HFFc6 (cell line): Measurements from ENCODE around the gene GLI3. TPM values are rescaled to one million over a fixed set of nuclear protein-coding genes. Genes with fewer than 3 reads are reported as not detected.

Source experiments
- DNase-seq: peaks from one replicate; pipeline ENCODE4 v3.0.0-alpha.2; 2018
- H3K27ac Mint-ChIP-seq: 2 replicates; pipeline ENCODE4 v1.8.0; 2020; ENCODE audit warnings: mild to moderate bottlenecking, mixed read lengths
- H3K27me3 Mint-ChIP-seq: 2 replicates; pipeline ENCODE4 v1.8.0; 2021; ENCODE audit warnings: mild to moderate bottlenecking, moderate library complexity, mixed read lengths; ENCODE audit not compliant: insufficient read depth
- H3K36me3 Mint-ChIP-seq: 2 replicates; pipeline ENCODE4 v1.8.0; 2021; ENCODE audit warnings: low read depth, mixed read lengths
- H3K4me1 Mint-ChIP-seq: 2 replicates; pipeline ENCODE4 v1.8.0; 2020; ENCODE audit warnings: low read depth, mixed read lengths
- H3K4me3 Mint-ChIP-seq: 2 replicates; pipeline ENCODE4 v1.8.0; 2020; ENCODE audit warnings: mild to moderate bottlenecking, moderate library complexity, mixed read lengths
- H3K9me3 Mint-ChIP-seq: 2 replicates; pipeline ENCODE4 v1.8.0; 2020; ENCODE audit warnings: mild to moderate bottlenecking, mixed read lengths
- CTCF ChIP-seq: fragments of 200-600 bp; sonication (generic); IDR thresholded peaks from 2 replicates; pipeline ENCODE4 v1.5.0; 2021; ENCODE audit warnings: antibody characterized with exemption, mild to moderate bottlenecking
- total RNA-seq, 6 experiments: library from RNA; stranded (reverse); fragmentation: NEBNext Ultra II Directional; extraction: Animal tissue kit (Norgen Biotek cat#: 25700); gene quantifications; 2 replicates in 1 of 6; 3 replicates in 5 of 6; pipeline ENCODE4 v1.2.3, GENCODE V29; 2021

The GLI3 gene
- total RNA-seq, 6 experiments from 2014 or later: 12.5 to 23.0 (median 21.7) TPM

GRCh38 chr7:42219447-42219846 is 17.6 kb downstream of the GLI3 start:
- Mint-ChIP-seq H3K27ac (no peak overlapping the region), H3K27me3 (no peaks in the 10 kb centered on the region; the same call in 1 of the 2 replicates), H3K36me3 (peaks cover 6% of the 10 kb centered on the region; the same call in 1 of the 2 replicates), H3K4me1 (peaks cover 15% of the 10 kb centered on the region; the same call in 1 of the 2 replicates), H3K4me3 (no peak overlapping the region), H3K9me3 (no peaks in the 10 kb centered on the region)
- TF ChIP-seq CTCF: no peak
- no peak for DNase-seq

DNA sequence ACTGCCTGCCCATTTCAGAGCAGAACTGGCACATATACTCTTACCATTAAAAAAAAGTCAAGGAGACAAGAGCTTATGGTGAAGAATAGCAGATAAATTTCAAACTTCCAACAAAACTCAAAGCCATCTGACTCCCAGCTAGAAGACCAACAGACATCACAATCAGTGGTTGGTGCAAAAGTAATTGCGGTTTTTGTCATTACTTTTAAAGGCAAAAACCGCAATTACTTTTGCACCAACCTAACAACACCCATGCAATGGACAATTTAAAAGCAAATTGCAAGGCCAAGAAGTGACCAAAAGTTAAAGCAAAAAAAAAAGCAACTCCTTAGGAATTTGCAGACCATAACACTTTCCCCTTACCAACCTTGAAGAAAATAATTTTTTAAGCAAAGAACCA is 18.8 kb downstream of the GLI3 start:
- no peak overlapping the region for H3K27ac Mint-ChIP-seq
- H3K9me3 Mint-ChIP-seq: no peaks in the 10 kb centered on the region
- H3K4me3 Mint-ChIP-seq: no peak overlapping the region
- DNase-seq: no peak
- TF ChIP-seq CTCF: no peak
- H3K27me3 Mint-ChIP-seq: no peaks in the 10 kb centered on the region; the same call in 1 of the 2 replicates
- H3K36me3 Mint-ChIP-seq: peaks cover 17% of the 10 kb centered on the region; the same call in 1 of the 2 replicates
- peaks cover 15% of the 10 kb centered on the region; the same call in 1 of the 2 replicates for H3K4me1 Mint-ChIP-seq

DNA sequence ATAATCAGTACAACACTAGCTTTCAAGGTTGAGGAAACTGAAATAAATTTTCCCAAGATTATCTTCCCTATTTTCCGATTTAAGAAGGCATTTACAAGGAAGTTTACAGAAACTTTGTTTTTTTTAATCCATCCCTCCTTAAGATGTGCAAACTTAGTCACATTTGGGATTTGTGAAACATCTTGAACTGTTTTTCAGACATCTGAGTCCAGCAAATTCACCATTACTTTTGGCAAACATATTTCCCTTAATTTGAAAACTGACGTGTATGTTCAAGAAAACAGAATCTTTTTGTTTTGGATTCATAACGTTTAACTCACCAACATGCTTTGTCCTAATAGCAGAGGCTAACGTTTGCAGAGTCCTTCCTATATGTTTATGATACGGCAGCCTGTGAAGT is 19.5 kb downstream of the GLI3 start:
- Mint-ChIP-seq H3K9me3 (no peaks in the 10 kb centered on the region), H3K36me3 (peaks cover 22% of the 10 kb centered on the region; the same call in 1 of the 2 replicates)
- no peak for DNase-seq

GRCh38 chr7:42217053-42217452 is 20.0 kb downstream of the GLI3 start:
- no peaks in the 10 kb centered on the region; the same call in 1 of the 2 replicates for H3K27me3 Mint-ChIP-seq
- no peak overlapping the region for H3K27ac Mint-ChIP-seq
- peaks cover 15% of the 10 kb centered on the region; the same call in 1 of the 2 replicates for H3K4me1 Mint-ChIP-seq

More for the DNA sequence above, 19.5 kb downstream of the GLI3 start:
- Mint-ChIP-seq H3K4me3 (no peak overlapping the region), H3K27me3 (no peaks in the 10 kb centered on the region; the same call in 1 of the 2 replicates), H3K4me1 (peaks cover 15% of the 10 kb centered on the region; the same call in 1 of the 2 replicates), H3K27ac (no peak overlapping the region)
- no peak for TF ChIP-seq CTCF

DNA sequence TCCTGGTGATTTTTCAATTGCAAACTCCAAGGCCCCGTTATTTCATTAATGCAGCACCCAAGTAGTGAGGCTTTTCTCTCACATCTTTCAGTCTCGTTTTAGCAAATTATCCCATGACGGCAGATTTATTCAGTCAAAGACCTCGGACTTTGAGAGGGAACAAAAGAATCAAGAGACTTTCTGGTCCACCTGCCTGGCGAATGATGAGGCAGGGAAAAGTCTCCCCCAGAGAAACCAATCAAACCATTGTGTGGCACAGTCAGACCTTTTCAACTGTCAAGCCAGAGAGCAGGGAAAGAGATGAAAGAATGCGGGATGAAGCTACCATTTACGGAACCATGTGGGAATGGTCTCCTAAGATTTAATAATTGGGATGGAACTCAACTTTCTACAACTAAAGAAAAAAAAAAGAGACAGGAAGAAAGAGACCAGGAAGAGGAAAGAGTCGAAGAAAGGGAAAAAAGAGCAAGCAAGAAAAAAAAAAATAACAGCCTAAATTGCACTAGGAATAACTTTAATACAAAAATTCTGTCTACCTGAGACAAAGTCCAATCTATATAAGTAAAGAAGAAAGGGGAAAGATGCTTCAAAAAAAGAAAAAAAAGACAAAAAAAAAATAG is 22.8 kb downstream of the GLI3 start:
- no peaks in the 10 kb centered on the region for H3K9me3 Mint-ChIP-seq
- no peak overlapping the region for H3K4me3 Mint-ChIP-seq
- H3K36me3 Mint-ChIP-seq: peaks cover 25% of the 10 kb centered on the region; the same call in 1 of the 2 replicates
- TF ChIP-seq CTCF: no peak
- H3K27ac Mint-ChIP-seq: no peak overlapping the region
- no peaks in the 10 kb centered on the region; the same call in 1 of the 2 replicates for H3K27me3 Mint-ChIP-seq
- no peak for DNase-seq
- peaks cover 30% of the 10 kb centered on the region; the same call in 1 of the 2 replicates for H3K4me1 Mint-ChIP-seq

More at GRCh38 chr7:42217053-42217452, 20.0 kb downstream of the GLI3 start:
- Mint-ChIP-seq H3K36me3 (peaks cover 25% of the 10 kb centered on the region; the same call in 1 of the 2 replicates), H3K4me3 (no peak overlapping the region), H3K9me3 (no peaks in the 10 kb centered on the region)
- DNase-seq: no peak
- no peak for TF ChIP-seq CTCF
